H9 (cell line): ENCODE data around the gene COLEC12. TPM values are rescaled to one million over a fixed set of nuclear protein-coding genes. Genes with fewer than 3 reads are reported as not detected.

ENCODE experiments used
- DNase-seq: peaks from one replicate; pipeline ENCODE4 v3.0.0-alpha.2; 2017
- H2AFZ ChIP-seq: one replicate; pipeline ENCODE4 v1.6.1; 2013; ENCODE audit warnings: mild to moderate bottlenecking, low read length, control low read depth, moderate library complexity
- H2AK5ac ChIP-seq: 2 replicates; pipeline ENCODE4 v1.6.1; 2013; ENCODE audit warnings: low read length, control low read depth, mixed read lengths; ENCODE audit not compliant: insufficient read length
- H2BK120ac ChIP-seq: one replicate; pipeline ENCODE4 v1.6.1; 2013; ENCODE audit warnings: low read depth, mild to moderate bottlenecking, low read length, control low read depth, inconsistent platforms; ENCODE audit not compliant: poor library complexity, severe bottlenecking
- H2BK12ac ChIP-seq: 2 replicates; pipeline ENCODE4 v1.6.1; 2013; ENCODE audit warnings: low read length, control low read depth, mixed read lengths, low read depth; ENCODE audit not compliant: insufficient read length
- H2BK15ac ChIP-seq: 2 replicates; pipeline ENCODE4 v1.6.1; 2013; ENCODE audit warnings: low read depth, low read length, control low read depth
- H2BK20ac ChIP-seq: one replicate; pipeline ENCODE4 v1.6.1; 2013; ENCODE audit warnings: low read depth, mild to moderate bottlenecking, low read length, control low read depth, inconsistent platforms; ENCODE audit not compliant: poor library complexity, severe bottlenecking
- H2BK5ac ChIP-seq: 2 replicates; pipeline ENCODE4 v1.6.1; 2013; ENCODE audit warnings: low read length, control low read depth, mixed read lengths; ENCODE audit not compliant: insufficient read length
- H3K14ac ChIP-seq: 2 replicates; pipeline ENCODE4 v1.6.1; 2013; ENCODE audit warnings: low read length, control low read depth; ENCODE audit not compliant: insufficient read depth
- H3K18ac ChIP-seq: 2 replicates; pipeline ENCODE4 v1.6.1; 2013; ENCODE audit warnings: low read depth, mild to moderate bottlenecking, mixed read lengths, low read length, control low read depth; ENCODE audit not compliant: insufficient read length
- H3K23ac ChIP-seq: 2 replicates; pipeline ENCODE4 v1.6.1; 2013; ENCODE audit warnings: low read length, control low read depth, mixed read lengths, low read depth; ENCODE audit not compliant: insufficient read length
- H3K23me2 ChIP-seq: 2 replicates; pipeline ENCODE4 v1.6.1; 2013; ENCODE audit warnings: low read depth, mild to moderate bottlenecking, mixed read lengths, low read length, control low read depth; ENCODE audit not compliant: insufficient read length, poor library complexity, severe bottlenecking
- H3K27ac ChIP-seq: 2 replicates; pipeline ENCODE4 v1.5.1; 2013; ENCODE audit warnings: low read length, control low read depth, mixed read lengths, low read depth; ENCODE audit not compliant: insufficient read length
- H3K27me3 ChIP-seq: 2 replicates; pipeline ENCODE4 v1.6.1; 2013; ENCODE audit warnings: low read length, control low read depth, inconsistent platforms; ENCODE audit not compliant: insufficient read depth
- H3K4ac ChIP-seq: 2 replicates; pipeline ENCODE4 v1.6.1; 2013; ENCODE audit warnings: low read depth, mild to moderate bottlenecking, control low read depth, inconsistent platforms, low read length, moderate library complexity
- H3K4me1 ChIP-seq: 2 replicates; pipeline ENCODE4 v1.6.1; 2013; ENCODE audit warnings: low read length, control low read depth, inconsistent platforms; ENCODE audit not compliant: insufficient read depth
- H3K4me2 ChIP-seq: 2 replicates; pipeline ENCODE4 v1.6.1; 2013; ENCODE audit warnings: low read length, control low read depth, mixed read lengths; ENCODE audit not compliant: insufficient read length, insufficient read depth
- H3K56ac ChIP-seq: 2 replicates; pipeline ENCODE4 v1.6.1; 2013; ENCODE audit warnings: low read depth, mild to moderate bottlenecking, mixed read lengths, low read length, control low read depth; ENCODE audit not compliant: insufficient read length
- H3K79me1 ChIP-seq: 2 replicates; pipeline ENCODE4 v1.6.1; 2013; ENCODE audit warnings: low read depth, mild to moderate bottlenecking, moderate library complexity, low read length, control low read depth, inconsistent platforms; ENCODE audit not compliant: insufficient read depth, poor library complexity, severe bottlenecking
- H3K79me2 ChIP-seq: 2 replicates; pipeline ENCODE4 v1.6.1; 2013; ENCODE audit warnings: low read length, control low read depth, inconsistent platforms; ENCODE audit not compliant: insufficient read depth
- H3K9ac ChIP-seq: 2 replicates; pipeline ENCODE4 v1.6.1; 2013; ENCODE audit warnings: low read length, control low read depth, mixed read lengths; ENCODE audit not compliant: insufficient read length; ENCODE audit errors: extremely low read depth
- H3K9me3 ChIP-seq: one replicate; pipeline ENCODE4 v1.6.1; 2013; ENCODE audit warnings: low read depth, low read length, inconsistent platforms; ENCODE audit not compliant: control insufficient read depth
- H3T11ph ChIP-seq: one replicate; pipeline ENCODE4 v1.6.1; 2013; ENCODE audit warnings: mild to moderate bottlenecking, low read length, control low read depth, inconsistent platforms
- H4K20me1 ChIP-seq: one replicate; pipeline ENCODE4 v1.6.1; 2013; ENCODE audit not compliant: control insufficient read depth, insufficient read length, insufficient read depth
- H4K5ac ChIP-seq: 2 replicates; pipeline ENCODE4 v1.6.1; 2013; ENCODE audit warnings: low read depth, mild to moderate bottlenecking, mixed read lengths, low read length, control low read depth; ENCODE audit not compliant: insufficient read length
- H4K8ac ChIP-seq: replicated peaks from 2 replicates; pipeline ENCODE4 v1.6.1; 2013; ENCODE audit warnings: low read length, control low read depth, mixed read lengths, low read depth; ENCODE audit not compliant: insufficient read length
- H4K91ac ChIP-seq: 2 replicates; pipeline ENCODE4 v1.6.1; 2013; ENCODE audit warnings: low read depth, mild to moderate bottlenecking, moderate library complexity, mixed read lengths, low read length, control low read depth; ENCODE audit not compliant: insufficient read length
- H3K27ac Mint-ChIP-seq, 3 experiments: 2 replicates in 2 of 3; 3 replicates in 1 of 3; pipeline ENCODE4 v1.8.0; 2020 to 2021; ENCODE audit warnings: mixed read lengths in 3 of 3, mild to moderate bottlenecking in 1 of 3, moderate library complexity in 1 of 3
- H3K27me3 Mint-ChIP-seq: 2 replicates; pipeline ENCODE4 v1.8.0; 2021; ENCODE audit warnings: low read depth, mild to moderate bottlenecking, moderate library complexity, mixed read lengths
- H3K36me3 Mint-ChIP-seq, 3 experiments: 2 replicates in 2 of 3; 3 replicates in 1 of 3; pipeline ENCODE4 v1.8.0; 2020 to 2021; ENCODE audit warnings: low read depth in 3 of 3, mixed read lengths in 3 of 3; ENCODE audit not compliant: insufficient read depth in 1 of 3
- H3K4me1 Mint-ChIP-seq, 2 experiments: 2 replicates each; pipeline ENCODE4 v1.8.0; 2020; ENCODE audit warnings: mixed read lengths in 2 of 2
- H3K4me3 Mint-ChIP-seq, 2 experiments: 2 replicates in 1 of 2; 3 replicates in 1 of 2; pipeline ENCODE4 v1.8.0; 2020 to 2021; ENCODE audit warnings: mild to moderate bottlenecking in 2 of 2, mixed read lengths in 2 of 2, moderate library complexity in 1 of 2
- H3K9me3 Mint-ChIP-seq, 2 experiments: 2 replicates in 1 of 2; 3 replicates in 1 of 2; pipeline ENCODE4 v1.8.0; 2020; ENCODE audit warnings: mild to moderate bottlenecking in 2 of 2, mixed read lengths in 2 of 2, moderate library complexity in 1 of 2
- CTCF ChIP-seq: fragments of 200-600 bp; sonication (generic); conservative IDR thresholded peaks from 3 replicates; pipeline ENCODE4 v1.8.0; 2021; ENCODE audit warnings: antibody characterized with exemption, mild to moderate bottlenecking
- WGBS: extraction: QIAGEN DNeasy Blood & Tissue Kit; methylation state at CpG from one replicate; pipeline ENCODE4 v1.1.7; 2013; ENCODE audit warnings: missing lambda C conversion rate, low lambda C conversion rate, mixed read lengths; ENCODE audit not compliant: insufficient read length; ENCODE audit errors: extremely low coverage; 5-methylcytosine and 5-hydroxymethylcytosine counted together
- total RNA-seq: library from RNA; stranded (reverse); gene quantifications from 2 replicates; pipeline ENCODE4 v1.2.1, GENCODE V29; 2021

Gene COLEC12
- total RNA-seq, 1 experiment from 2014 or later: 0.70 TPM

GRCh38 chr18:448116-448790, 52.2 kb downstream of the COLEC12 start:
- H3K4me2 ChIP-seq: no peak overlapping the region
- no peak overlapping the region for H3K56ac ChIP-seq
- no peak for TF ChIP-seq CTCF
- no peaks in the 10 kb centered on the region for H3K79me1 ChIP-seq
- H3K27ac Mint-ChIP-seq: no peak overlapping the region
- H3K4ac ChIP-seq: no peak overlapping the region
- no peak overlapping the region for H3K18ac ChIP-seq
- H3K27ac ChIP-seq: no peak overlapping the region
- no peaks in the 10 kb centered on the region for H3K4me1 Mint-ChIP-seq
- no peak overlapping the region for H3K9ac ChIP-seq
- no CpG with 5 or more reads among the region's 5 CpGs for WGBS
- H3K27me3 ChIP-seq: no peaks in the 10 kb centered on the region
- H3T11ph ChIP-seq: no peak overlapping the region
- no peaks in the 10 kb centered on the region for H4K20me1 ChIP-seq
- DNase-seq: no peak
- no peak overlapping the region for H3K4me3 Mint-ChIP-seq
- no peak overlapping the region for H4K5ac ChIP-seq
- H2BK5ac ChIP-seq: no peak overlapping the region
- H2BK120ac ChIP-seq: no peak overlapping the region
- no peak overlapping the region for H3K14ac ChIP-seq
- no peak overlapping the region for H2AK5ac ChIP-seq
- no peak overlapping the region for H2BK12ac ChIP-seq
- H3K79me2 ChIP-seq: no peaks in the 10 kb centered on the region
- H2BK15ac ChIP-seq: no peak overlapping the region
- H4K91ac ChIP-seq: no peak overlapping the region
- H3K36me3 Mint-ChIP-seq: peaks cover 4 to 5% (median 5%) of the 10 kb centered on the region in 3 experiments; a peak in 5 of 7 replicates
- no peak overlapping the region for H4K8ac ChIP-seq
- no peak overlapping the region for H2BK20ac ChIP-seq
- H3K9me3 Mint-ChIP-seq: peaks cover 17 to 22% of the 10 kb centered on the region in 2 experiments
- H3K23me2 ChIP-seq: no peaks in the 10 kb centered on the region
- H3K9me3 ChIP-seq: peaks cover 7% of the 10 kb centered on the region
- H3K4me1 ChIP-seq: no peaks in the 10 kb centered on the region
- H3K23ac ChIP-seq: no peak overlapping the region
- no peak overlapping the region for H2AFZ ChIP-seq
- peaks cover 3% of the 10 kb centered on the region for H3K27me3 Mint-ChIP-seq
